IMR-90 (cell line): Measurements from ENCODE around the gene OGA. TPM values are rescaled to one million over a fixed set of nuclear protein-coding genes. Genes with fewer than 3 reads are reported as not detected.

ENCODE experiments used
- ATAC-seq: fragments of 200-7000 bp; cut with Tn5 transposase; 2 replicates; pipeline ENCODE4 v1.9.1; 2020; ENCODE audit warnings: low read depth, mild to moderate bottlenecking, moderate library complexity
- BruUV-seq: library from RNA; stranded (reverse); fragments of 400-500 nt; replicated peaks from 2 replicates; lab custom pipeline; 2021; lab: Mats Ljungman, UMichigan
- CTCF ChIA-PET: fragments of 300-600 bp; formaldehyde crosslinking; extraction: SDS; loops from one replicate; lab custom pipeline; 2021; ENCODE audit warnings: antibody characterized with exemption; lab: Yijun Ruan, JAX
- POLR2A ChIA-PET: fragments of 300-600 bp; sonication (Branson Sonifier 250); formaldehyde crosslinking; loops from one replicate; lab custom pipeline; 2022; ENCODE audit warnings: antibody characterized with exemption; ENCODE audit not compliant: unreplicated experiment; lab: Charles Lee
- DNase-seq: peaks from one replicate; pipeline ENCODE4 v3.0.0; 2013
- H2AFZ ChIP-seq: replicated peaks from 2 replicates; pipeline ENCODE3; 2013; ENCODE audit warnings: low read length, mild to moderate bottlenecking; ENCODE audit not compliant: poor library complexity
- H2AK5ac ChIP-seq: 2 replicates; pipeline ENCODE4 v1.6.1; 2013; ENCODE audit warnings: low read depth, low read length, inconsistent platforms
- H2AK9ac ChIP-seq: replicated peaks from 2 replicates; pipeline ENCODE3; 2013; ENCODE audit warnings: mild to moderate bottlenecking, low read depth, low read length, moderate library complexity; ENCODE audit not compliant: poor library complexity
- H2BK120ac ChIP-seq: 2 replicates; pipeline ENCODE4 v1.6.1; 2013; ENCODE audit warnings: low read depth, low read length, inconsistent platforms
- H2BK15ac ChIP-seq: 3 replicates; pipeline ENCODE4 v1.6.1; 2013; ENCODE audit warnings: low read depth, low read length, inconsistent platforms
- H2BK20ac ChIP-seq: 2 replicates; pipeline ENCODE4 v1.6.1; 2013; ENCODE audit warnings: low read depth, mild to moderate bottlenecking, inconsistent platforms, low read length, moderate library complexity
- H2BK5ac ChIP-seq: 2 replicates; pipeline ENCODE4 v1.6.1; 2013; ENCODE audit warnings: mild to moderate bottlenecking, low read depth, low read length, inconsistent platforms; ENCODE audit not compliant: poor library complexity, severe bottlenecking
- H3K14ac ChIP-seq: replicated peaks from 2 replicates; pipeline ENCODE4 v1.6.1; 2013; ENCODE audit warnings: low read depth, low read length, inconsistent platforms
- H3K18ac ChIP-seq: 2 replicates; pipeline ENCODE4 v1.6.1; 2013; ENCODE audit warnings: low read depth, low read length, control low read depth
- H3K23ac ChIP-seq: 2 replicates; pipeline ENCODE4 v1.6.1; 2013; ENCODE audit warnings: low read depth, low read length, inconsistent platforms
- H3K27ac ChIP-seq: 2 replicates; pipeline ENCODE4 v1.5.1; 2013; ENCODE audit warnings: mild to moderate bottlenecking, control low read depth, low read length; ENCODE audit not compliant: insufficient read depth
- H3K27me3 ChIP-seq: 2 replicates; pipeline ENCODE4 v1.6.1; 2013; ENCODE audit warnings: low read length; ENCODE audit not compliant: control insufficient read depth, insufficient read depth
- H3K36me3 ChIP-seq: 2 replicates; pipeline ENCODE4 v1.6.1; 2013; ENCODE audit warnings: low read length, mixed read lengths; ENCODE audit not compliant: control insufficient read depth, insufficient read depth
- H3K4ac ChIP-seq: 2 replicates; pipeline ENCODE4 v1.6.1; 2013; ENCODE audit warnings: low read depth, low read length, inconsistent platforms
- H3K4me1 ChIP-seq: 2 replicates; pipeline ENCODE4 v1.6.1; 2013; ENCODE audit warnings: low read length, mixed read lengths; ENCODE audit not compliant: control insufficient read depth, insufficient read depth
- H3K4me2 ChIP-seq: 2 replicates; pipeline ENCODE4 v1.6.1; 2013; ENCODE audit warnings: low read depth, mild to moderate bottlenecking, control low read depth, low read length, moderate library complexity
- H3K4me3 ChIP-seq: 2 replicates; pipeline ENCODE4 v1.5.1; 2013; ENCODE audit warnings: low read depth, mild to moderate bottlenecking, control low read depth, low read length, moderate library complexity; ENCODE audit not compliant: insufficient read depth
- H3K56ac ChIP-seq: 2 replicates; pipeline ENCODE4 v1.6.1; 2013; ENCODE audit warnings: low read length, inconsistent platforms; ENCODE audit not compliant: insufficient read depth; ENCODE audit errors: extremely low read depth
- H3K79me1 ChIP-seq, 2 experiments: 2 replicates each; pipeline ENCODE4 v1.6.1; 2013; ENCODE audit warnings: low read length in 2 of 2, inconsistent platforms in 1 of 2, low read depth in 1 of 2
- H3K9ac ChIP-seq: 2 replicates; pipeline ENCODE4 v1.6.1; 2013; ENCODE audit warnings: low read depth, low read length, control low read depth
- H3K9me1 ChIP-seq: 2 replicates; pipeline ENCODE4 v1.6.1; 2013; ENCODE audit warnings: low read length, inconsistent platforms; ENCODE audit not compliant: insufficient read depth
- H3K9me3 ChIP-seq: 2 replicates; pipeline ENCODE4 v1.6.1; 2013; ENCODE audit warnings: low read length; ENCODE audit not compliant: control insufficient read depth, insufficient read depth
- H4K20me1 ChIP-seq: 2 replicates; pipeline ENCODE4 v1.6.1; 2013; ENCODE audit warnings: low read length, inconsistent platforms; ENCODE audit not compliant: insufficient read depth
- H4K5ac ChIP-seq: 2 replicates; pipeline ENCODE4 v1.6.1; 2013; ENCODE audit warnings: mild to moderate bottlenecking, low read depth, low read length, control low read depth
- H4K8ac ChIP-seq, 2 experiments: 2 replicates each; pipeline ENCODE4 v1.6.1; 2013; ENCODE audit warnings: low read depth in 2 of 2, low read length in 2 of 2, control low read depth in 1 of 2, inconsistent platforms in 1 of 2
- H4K91ac ChIP-seq: 2 replicates; pipeline ENCODE4 v1.6.1; 2013; ENCODE audit warnings: low read depth, low read length, inconsistent platforms; ENCODE audit not compliant: insufficient read depth
- CEBPB ChIP-seq: IDR thresholded peaks from 2 replicates; pipeline ENCODE4 v1.6.1; 2012; ENCODE audit warnings: low read depth, low read length, improper control_type of control experiment
- CTCF ChIP-seq: conservative IDR thresholded peaks from 2 replicates; pipeline ENCODE4 v1.5.1; 2012; ENCODE audit warnings: mild to moderate bottlenecking, low read depth, low read length, improper control_type of control experiment
- SMC3 ChIP-seq: fragments of 150-350 bp; IDR thresholded peaks from 2 replicates; pipeline ENCODE4 v1.6.1; 2016; ENCODE audit warnings: low read depth, mild to moderate bottlenecking, antibody characterized with exemption, low read length, moderate library complexity
- WGBS, 2 experiments: methylation state at CpG; one replicate each; pipeline versions ENCODE4 v1.1.5 to v1.1.7; 2013; ENCODE audit warnings: missing lambda C conversion rate in 2 of 2; ENCODE audit not compliant: insufficient read length in 1 of 2; ENCODE audit errors: extremely low coverage in 2 of 2; 5-methylcytosine and 5-hydroxymethylcytosine counted together
- dilution Hi-C: fragments of 300-500 bp; cut with HindIII; formaldehyde crosslinking; loops from one replicate; pipeline ENCODE4 v1.14.3; 2018; ENCODE audit warnings: low sequenced_read_pairs; ENCODE audit not compliant: unreplicated experiment
- in situ Hi-C: fragments of 300-500 bp; cut with MboI; formaldehyde crosslinking; loops from 3 replicates; pipeline ENCODE4 v1.14.3; 2019; ENCODE audit warnings: low sequenced_read_pairs, inconsistent platforms, mixed read lengths
- intact Hi-C: fragments of 100-400 bp; cut with micrococcal nuclease; formaldehyde crosslinking; loops from 2 replicates; pipeline ENCODE4 v1.10.0; 2022
- polyA plus RNA-seq, 3 experiments: library from polyadenylated mRNA; depleted of rRNA; stranded (reverse); fragments of >200 nt; gene quantifications; 2 replicates each; pipeline ENCODE4 v1.2.3, GENCODE V29; 2012; ENCODE audit warnings: low replicate concordance in 1 of 3
- total RNA-seq: library from RNA; depleted of rRNA; stranded (reverse); fragments of >200 nt; gene quantifications from 2 replicates; pipeline ENCODE4 v1.2.3, GENCODE V29; 2012

Gene OGA
- total and polyA plus RNA-seq, 2 of the 4 experiments (the other 2 are of a cell fraction) = 42.5 to 62.9 TPM

DNA sequence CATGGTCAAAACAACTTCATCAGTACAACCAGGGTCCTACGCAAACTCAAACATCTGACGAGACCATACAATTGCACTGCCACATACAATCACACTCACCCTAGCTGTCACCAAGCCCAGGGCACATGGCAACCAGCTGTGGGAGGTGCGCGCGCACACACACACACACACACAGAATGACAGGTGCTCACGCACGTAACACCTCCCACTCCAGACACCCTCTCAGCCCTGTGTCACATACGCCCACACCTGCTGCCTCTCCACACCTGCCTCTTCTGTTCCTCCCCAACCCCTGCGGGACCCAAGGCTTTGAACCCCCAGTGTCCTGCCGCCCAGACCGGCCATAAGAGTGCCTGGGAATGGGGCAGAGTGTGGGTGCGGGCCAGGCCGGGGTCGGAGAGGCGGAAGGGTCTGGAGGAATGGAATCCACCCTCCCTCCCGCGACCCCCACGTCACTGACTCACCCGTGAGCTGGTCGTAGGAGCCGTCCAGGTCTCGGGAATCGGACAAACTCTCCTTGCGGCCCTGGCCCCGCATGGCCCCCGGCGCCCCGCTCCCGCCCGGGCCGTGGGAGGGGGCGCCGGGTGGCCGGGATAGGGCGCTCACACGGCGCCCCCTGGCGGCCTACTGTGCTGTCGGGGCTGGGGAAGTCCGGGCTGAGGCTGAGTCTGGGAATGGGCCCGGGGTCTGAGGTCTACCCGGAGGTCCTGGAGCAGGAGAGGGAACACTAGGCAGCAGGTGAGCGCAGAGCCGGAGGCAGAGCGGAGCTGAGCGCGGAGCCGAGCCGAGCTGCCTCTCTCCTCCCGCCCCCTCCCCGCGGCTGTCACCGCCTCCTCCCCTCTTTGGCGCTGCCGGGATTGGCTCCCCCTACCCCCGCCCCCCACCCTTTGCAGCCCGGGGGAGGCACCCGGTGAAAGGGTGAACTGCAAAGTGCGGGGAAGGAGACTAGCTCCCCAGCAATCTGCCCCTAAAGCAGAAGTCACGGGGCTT lies 25.1 kb upstream of the OGA start, which contains the start of gene KCNIP2:
Gene KCNIP2, minus strand, starts transcription at position 769 of the 990 bp plus-strand sequence. Its CDS starts 232 bp downstream, at position 537.
- no peak within 1 kb of the TSS for H4K5ac ChIP-seq
- H3K27me3 ChIP-seq = no peaks in the 10 kb centered on the region
- H3K4me1 ChIP-seq = peaks cover 8% of the 10 kb centered on the region; the same call in 1 of the 2 replicates
- ATAC-seq (no peak), DNase-seq (no peak)
- no peak within 1 kb of the TSS for H3K4me3 ChIP-seq
- no peak within 1 kb of the TSS for H3K27ac ChIP-seq
- H3K79me1 ChIP-seq = peaks cover 0 to 9% of the 10 kb centered on the region in 2 experiments; a peak in 1 of 4 replicates
- H3K4me2 ChIP-seq = no peak within 1 kb of the TSS
- H3K23ac ChIP-seq = no peak within 1 kb of the TSS
- CTCF ChIA-PET = interaction anchor here (0.6 to 1.0 kb wide), 2 partner anchors 45 to 212 kb away, joined by 3 read pairs; no protein-coding TSS in a partner anchor
- WGBS, 2 experiments = 10% methylated on average over 2 of the region's 60 CpGs; no CpG with 5 or more reads in 1 of the 2 experiments
- H3K14ac ChIP-seq = no peak within 1 kb of the TSS
- H2AK5ac ChIP-seq = no peak within 1 kb of the TSS
- no peak within 1 kb of the TSS for H2BK120ac ChIP-seq
- no peak within 1 kb of the TSS for H4K8ac ChIP-seq
- peaks cover 12% of the 10 kb centered on the region for H3K9me1 ChIP-seq
- H3K56ac ChIP-seq = no peak within 1 kb of the TSS
- H3K36me3 ChIP-seq = peaks cover 4% of the 10 kb centered on the region; the same call in 1 of the 2 replicates
- H2BK20ac ChIP-seq = no peak within 1 kb of the TSS
- H3K9ac ChIP-seq = no peak within 1 kb of the TSS
- dilution Hi-C loops (no loop called here), in situ Hi-C loops (loop anchor here (5.0 kb wide), 1 partner anchor 169 kb away; no protein-coding TSS in a partner anchor), intact Hi-C loops (loop anchor here (2.0 kb wide), 1 partner anchor 39 kb away; no protein-coding TSS in a partner anchor)
- TF ChIP-seq CEBPB = no peak
- TF ChIP-seq SMC3 = peak; percentile 10; the same call in 1 of the 2 replicates
- peak; percentile 39 for TF ChIP-seq CTCF
- H2AK9ac ChIP-seq = no peak within 1 kb of the TSS
- H2AFZ ChIP-seq = no peak within 1 kb of the TSS
- no peak within 1 kb of the TSS for H3K18ac ChIP-seq
- no peak within 1 kb of the TSS for H3K4ac ChIP-seq
- no peak within 1 kb of the TSS for H4K91ac ChIP-seq
- no peak within 1 kb of the TSS for H2BK15ac ChIP-seq
- no peak within 1 kb of the TSS for H2BK5ac ChIP-seq
- H3K9me3 ChIP-seq = no peaks in the 10 kb centered on the region
- peaks cover 39% of the 10 kb centered on the region for H4K20me1 ChIP-seq
- BruUV-seq = no TSS peak
- POLR2A ChIA-PET = no interaction called here
